ENCODE results near the gene ATG13. TPM values are rescaled to one million over a fixed set of nuclear protein-coding genes. Genes with fewer than 3 reads are reported as not detected.

The ATG13 gene
- polyA plus RNA-seq, 1 donor (not counting 4 experiments of a cell fraction or from before 2014, with no cell fraction given): 33.3 TPM

GRCh38 chr11:46722566-46723358, 105.4 kb downstream of the ATG13 start:
- TF ChIP-seq EZH2 (IDR thresholded peaks at IDR 0.05; ENCODE audit: low read length): no peak
- TF ChIP-seq CTCF (optimal IDR thresholded peaks at IDR 0.05 in 1 of 3, IDR thresholded peaks at IDR 0.05 in 1 of 3, conservative IDR thresholded peaks at IDR 0.05 in 1 of 3; ENCODE audit: extremely low read depth in 1 of 3, insufficient read depth in 2 of 3, low read length in 3 of 3): no peak
- no peak overlapping the region for H2AFZ ChIP-seq (ENCODE audit: control insufficient read depth, low read length)
- dilution Hi-C loops (cut with MboI; ENCODE audit: extremely low pct_ligation_motif_present, low sequenced_read_pairs): no loop called here
- H3K9me1 ChIP-seq (ENCODE audit: control insufficient read depth, extremely low read depth, insufficient read depth, low read length): no peaks in the 10 kb centered on the region
- H4K20me1 ChIP-seq (ENCODE audit: control insufficient read depth, extremely low read depth, insufficient read depth, low read length): no peaks in the 10 kb centered on the region
- no peaks in the 10 kb centered on the region for H3K9me3 ChIP-seq (ENCODE audit: control insufficient read depth, low read depth, low read length)
- H3K27me3 ChIP-seq (ENCODE audit: control insufficient read depth, extremely low read depth, insufficient read depth, low read length): no peaks in the 10 kb centered on the region
- H3K36me3 ChIP-seq (ENCODE audit: control insufficient read depth in 2 of 2, extremely low read depth in 1 of 2, insufficient read depth in 2 of 2, low read length in 2 of 2): no peaks in the 10 kb centered on the region
- H3K4me2 ChIP-seq (ENCODE audit: control insufficient read depth, extremely low read depth, insufficient read depth, low read depth, low read length): no peak overlapping the region
- peaks cover 4% of the 10 kb centered on the region for H3K4me1 ChIP-seq (ENCODE audit: control insufficient read depth, extremely low read depth, insufficient read depth, low read length)
- no peak overlapping the region for H3K4me3 ChIP-seq (ENCODE audit: control insufficient read depth in 2 of 3, extremely low read depth in 1 of 3, insufficient read depth in 2 of 3, low read depth in 1 of 3, low read length in 3 of 3)
- H3K27ac ChIP-seq (ENCODE audit: control insufficient read depth, insufficient read depth, low read length): no peak overlapping the region
- H3K79me2 ChIP-seq (ENCODE audit: control insufficient read depth, insufficient read depth, low read length): no peaks in the 10 kb centered on the region
- FAIRE-seq (no peak), DNase-seq (ENCODE audit: low read depth, low spot score) (no peak)
- H3K9ac ChIP-seq (ENCODE audit: control insufficient read depth, extremely low read depth, insufficient read depth, low read length): no peak overlapping the region

GRCh38 chr11:46723359-46723680, 106.0 kb downstream of the ATG13 start:
- no peak overlapping the region for H3K4me2 ChIP-seq (ENCODE audit: control insufficient read depth, extremely low read depth, insufficient read depth, low read depth, low read length)
- H2AFZ ChIP-seq (ENCODE audit: control insufficient read depth, low read length): no peak overlapping the region
- no peaks in the 10 kb centered on the region for H3K9me3 ChIP-seq (ENCODE audit: control insufficient read depth, low read depth, low read length)
- no peaks in the 10 kb centered on the region for H3K27me3 ChIP-seq (ENCODE audit: control insufficient read depth, extremely low read depth, insufficient read depth, low read length)
- no peaks in the 10 kb centered on the region for H3K36me3 ChIP-seq (ENCODE audit: control insufficient read depth in 2 of 2, extremely low read depth in 1 of 2, insufficient read depth in 2 of 2, low read length in 2 of 2)
- H3K79me2 ChIP-seq (ENCODE audit: control insufficient read depth, insufficient read depth, low read length): no peaks in the 10 kb centered on the region
- H3K4me1 ChIP-seq (ENCODE audit: control insufficient read depth, extremely low read depth, insufficient read depth, low read length): no peaks in the 10 kb centered on the region
- TF ChIP-seq EZH2 (IDR thresholded peaks at IDR 0.05; ENCODE audit: low read length): no peak
- no peak for TF ChIP-seq CTCF (optimal IDR thresholded peaks at IDR 0.05 in 1 of 3, IDR thresholded peaks at IDR 0.05 in 1 of 3, conservative IDR thresholded peaks at IDR 0.05 in 1 of 3; ENCODE audit: extremely low read depth in 1 of 3, insufficient read depth in 2 of 3, low read length in 3 of 3)
- DNase-seq (ENCODE audit: low read depth, low spot score): no peak
- dilution Hi-C loops (cut with MboI; ENCODE audit: extremely low pct_ligation_motif_present, low sequenced_read_pairs): no loop called here
- H4K20me1 ChIP-seq (ENCODE audit: control insufficient read depth, extremely low read depth, insufficient read depth, low read length): no peaks in the 10 kb centered on the region
- no peak overlapping the region for H3K9ac ChIP-seq (ENCODE audit: control insufficient read depth, extremely low read depth, insufficient read depth, low read length)
- no peaks in the 10 kb centered on the region for H3K9me1 ChIP-seq (ENCODE audit: control insufficient read depth, extremely low read depth, insufficient read depth, low read length)
- no peak overlapping the region for H3K4me3 ChIP-seq (ENCODE audit: control insufficient read depth in 2 of 3, extremely low read depth in 1 of 3, insufficient read depth in 2 of 3, low read depth in 1 of 3, low read length in 3 of 3)
- H3K27ac ChIP-seq (ENCODE audit: control insufficient read depth, insufficient read depth, low read length): no peak overlapping the region
- no peak for FAIRE-seq

All from keratinocyte (primary cell).